HepG2 (cell line): ENCODE data around the gene PRKN. TPM values are rescaled to one million over a fixed set of nuclear protein-coding genes. Genes with fewer than 3 reads are reported as not detected.

Experiments used
- ATAC-seq: fragments of 200-7000 bp; cut with Tn5 transposase; 3 replicates; pipeline ENCODE4 v1.9.1; 2020; ENCODE audit warnings: mild to moderate bottlenecking, moderate library complexity
- BruUV-seq: library from RNA; stranded (reverse); fragments of 400-500 nt; replicated peaks from 2 replicates; lab custom pipeline; 2021; lab: Mats Ljungman, UMichigan
- CTCF ChIA-PET: fragments of 300-600 bp; formaldehyde crosslinking; extraction: SDS; loops from one replicate; lab custom pipeline; 2021; ENCODE audit warnings: low total read pairs, inconsistent platforms, low intra/inter-chr PET ratio; lab: Yijun Ruan, JAX
- POLR2A ChIA-PET: fragments of 350-600 bp; sonication (Branson Sonifier 250); formaldehyde crosslinking; loops from one replicate; lab custom pipeline; 2020; ENCODE audit warnings: antibody characterized with exemption, inconsistent platforms; lab: Yijun Ruan, JAX
- DNase-seq: peaks from one replicate; pipeline ENCODE4 v3.0.0-alpha.2; 2015; ENCODE audit warnings: low spot score
- FAIRE-seq: peaks from 3 replicates; lab custom pipeline; 2011; peaks lifted over from hg19 to GRCh38; lab: Jason Lieb, UNC
- H2AFZ ChIP-seq: one replicate; pipeline ENCODE4 v1.6.1; 2011; ENCODE audit warnings: low read length, inconsistent platforms
- H3K27ac ChIP-seq: fragments of 300-600 bp; 3 replicates; pipeline ENCODE4 v1.8.0; 2011; ENCODE audit warnings: mixed run types, mild to moderate bottlenecking, mixed read lengths, low read length, inconsistent platforms; ENCODE audit not compliant: insufficient read depth; ENCODE audit errors: extremely low read length
- H3K27me3 ChIP-seq, 2 experiments: fragments of 200-600 bp in 1 of 2; 2 replicates in 1 of 2; 3 replicates in 1 of 2; pipeline versions ENCODE4 v1.6.0 to v1.8.0; 2011; ENCODE audit warnings: low read length in 2 of 2, mild to moderate bottlenecking in 2 of 2, moderate library complexity in 2 of 2, inconsistent platforms in 1 of 2; ENCODE audit not compliant: insufficient read depth in 2 of 2, control insufficient read depth in 1 of 2
- H3K36me3 ChIP-seq, 2 experiments: fragments of 200-600 bp in 1 of 2; replicated peaks in 1 of 2; 2 replicates in 1 of 2; 3 replicates in 1 of 2; pipeline versions ENCODE4 v1.5.1 to v1.8.0; 2011; ENCODE audit warnings: low read length in 2 of 2, inconsistent platforms in 1 of 2; ENCODE audit not compliant: insufficient read depth in 2 of 2, control insufficient read depth in 1 of 2
- H3K4me1 ChIP-seq: 2 replicates; pipeline ENCODE4 v1.5.1; 2012; ENCODE audit warnings: low read length, inconsistent platforms; ENCODE audit not compliant: insufficient read depth
- H3K4me2 ChIP-seq: 2 replicates; pipeline ENCODE4 v1.6.0; 2011; ENCODE audit warnings: low read depth, low read length, inconsistent platforms
- H3K4me3 ChIP-seq, 3 experiments: fragments of 200-600 bp in 1 of 3; sonication (generic), shearing (Covaris generic) in 1 of 3; replicated peaks in 1 of 3; 2 replicates each; pipeline ENCODE4 v1.5.1; 2011 to 2016; ENCODE audit warnings: low read length in 3 of 3, inconsistent platforms in 2 of 3, low read depth in 2 of 3, mild to moderate bottlenecking in 2 of 3, control low read depth in 1 of 3, mixed read lengths in 1 of 3; ENCODE audit not compliant: insufficient read depth in 1 of 3
- H3K79me2 ChIP-seq: one replicate; pipeline ENCODE4 v1.6.1; 2011; ENCODE audit warnings: low read length, inconsistent platforms; ENCODE audit not compliant: insufficient read depth
- H3K9ac ChIP-seq: 2 replicates; pipeline ENCODE4 v1.6.0; 2011; ENCODE audit warnings: mild to moderate bottlenecking, low read depth, low read length, inconsistent platforms; ENCODE audit not compliant: insufficient read depth
- H3K9me3 ChIP-seq: 2 replicates; pipeline ENCODE4 v1.5.1; 2012; ENCODE audit warnings: mild to moderate bottlenecking, low read length
- H4K20me1 ChIP-seq: 2 replicates; pipeline ENCODE4 v1.6.0; 2011; ENCODE audit warnings: inconsistent platforms, mild to moderate bottlenecking, low read length, moderate library complexity; ENCODE audit not compliant: insufficient read depth
- ELF3 ChIP-seq: IDR thresholded peaks from 2 replicates; pipeline ENCODE4 v1.6.1; 2016; ENCODE audit warnings: missing genetic modification reagents, missing compliant biosample characterization
- FOXA1 ChIP-seq, 2 experiments: fragments of 450-650 bp in 1 of 2; sonication (generic) in 1 of 2; formaldehyde crosslinking in 1 of 2; IDR thresholded peaks; 2 replicates each; pipeline versions ENCODE4 v1.4.0 to v1.6.1; 2016 to 2020; ENCODE audit warnings: missing genetic modification reagents in 1 of 2
- IKZF5 ChIP-seq: IDR thresholded peaks from 2 replicates; pipeline ENCODE4 v1.6.1; 2018; ENCODE audit warnings: missing genetic modification reagents, mild to moderate bottlenecking, missing compliant biosample characterization
- SMARCC2 ChIP-seq: fragments of 450-650 bp; IDR thresholded peaks from 2 replicates; pipeline ENCODE4 v1.6.1; 2017; ENCODE audit warnings: antibody characterized with exemption, mild to moderate bottlenecking
- TBX3 ChIP-seq: fragments of 450-650 bp; IDR thresholded peaks from 2 replicates; pipeline ENCODE4 v1.6.1; 2017; ENCODE audit warnings: antibody characterized with exemption, mild to moderate bottlenecking, inconsistent platforms, borderline replicate concordance
- TOPORS ChIP-seq: sonication (generic); formaldehyde crosslinking; IDR thresholded peaks from 2 replicates; pipeline ENCODE4 v1.8.0; 2023; ENCODE audit warnings: mild to moderate bottlenecking, missing genetic modification reagents
- U2AF1 ChIP-seq: fragments of 200-400 bp; formaldehyde crosslinking; optimal IDR thresholded peaks from 2 replicates; pipeline ENCODE3; 2017; ENCODE audit warnings: mild to moderate bottlenecking, low read depth, low read length
- ZBTB33 ChIP-seq: sonication (generic); formaldehyde crosslinking; IDR thresholded peaks from 2 replicates; pipeline ENCODE4 v1.4.0; 2020; ENCODE audit warnings: missing genetic modification reagents
- ZNF282 ChIP-seq: fragments of 450-650 bp; IDR thresholded peaks from 2 replicates; pipeline ENCODE4 v1.6.1; 2018; ENCODE audit not compliant: partially characterized antibody
- ZNF547 ChIP-seq: sonication (generic); formaldehyde crosslinking; IDR thresholded peaks from 2 replicates; pipeline ENCODE4 v1.5.1; 2020; ENCODE audit warnings: mild to moderate bottlenecking, missing genetic modification reagents
- ZNF569 ChIP-seq: sonication (generic); formaldehyde crosslinking; IDR thresholded peaks from 2 replicates; pipeline ENCODE4 v1.5.0; 2020; ENCODE audit warnings: mild to moderate bottlenecking, missing genetic modification reagents, moderate library complexity, borderline replicate concordance
- ZNF7 ChIP-seq: IDR thresholded peaks from 2 replicates; pipeline ENCODE4 v1.6.1; 2016; ENCODE audit warnings: missing biosample characterization, missing genetic modification reagents
- WGBS: methylation state at CpG from one replicate; pipeline ENCODE4 v1.1.6; 2017; ENCODE audit warnings: low lambda C conversion rate; 5-methylcytosine and 5-hydroxymethylcytosine counted together
- in situ Hi-C: cut with HindIII; loops from 2 replicates; pipeline ENCODE4 v1.10.0; 2017; ENCODE audit warnings: low pct_unique_long_range_greater_than_20kb; ENCODE audit not compliant: extremely low pct_ligation_motif_present
- intact Hi-C: fragments of 100-400 bp; cut with micrococcal nuclease; formaldehyde crosslinking; loops from one replicate; pipeline ENCODE4 v1.10.0; 2022; ENCODE audit not compliant: unreplicated experiment
- polyA plus RNA-seq, 8 experiments: library from polyadenylated mRNA; depleted of rRNA in 3 of 8; stranded (reverse) in 7 of 8; unstranded in 1 of 8; fragments of >200 nt; fragmentation: Illumina TruSeq in 4 of 8; extraction: Trizol in 4 of 8; gene quantifications; 2 replicates each; pipeline versions ENCODE4 v1.2.1 to v1.2.3, GENCODE V29; 2011 to 2016; ENCODE audit warnings: low read depth in 4 of 8, missing spikeins in 1 of 8, mixed read lengths in 1 of 8; ENCODE audit not compliant: insufficient read depth in 1 of 8
- total RNA-seq, 5 experiments: library from RNA; depleted of rRNA; stranded (reverse); fragments of >200 nt; fragmentation: Illumina TruSeq; extraction: Trizol; gene quantifications; 2 replicates each; pipeline ENCODE4 v1.2.3, GENCODE V29; 2016; ENCODE audit warnings: low read depth in 1 of 5
- TF ChIP-seq, protein P1 (sequence below): sonication (generic); formaldehyde crosslinking; IDR thresholded peaks from 2 replicates; pipeline ENCODE4 v1.4.0; 2020; ENCODE audit warnings: mild to moderate bottlenecking, missing genetic modification reagents
- TF ChIP-seq, protein P2 (sequence below): sonication (generic); formaldehyde crosslinking; IDR thresholded peaks from 2 replicates; pipeline ENCODE4 v1.5.0; 2020; ENCODE audit warnings: missing genetic modification reagents

The PRKN gene
- total and polyA plus RNA-seq, 2 of the 13 experiments (the other 11 are each of a cell fraction or from before 2014, with no cell fraction given), result 0.31 to 0.44 TPM

DNA sequence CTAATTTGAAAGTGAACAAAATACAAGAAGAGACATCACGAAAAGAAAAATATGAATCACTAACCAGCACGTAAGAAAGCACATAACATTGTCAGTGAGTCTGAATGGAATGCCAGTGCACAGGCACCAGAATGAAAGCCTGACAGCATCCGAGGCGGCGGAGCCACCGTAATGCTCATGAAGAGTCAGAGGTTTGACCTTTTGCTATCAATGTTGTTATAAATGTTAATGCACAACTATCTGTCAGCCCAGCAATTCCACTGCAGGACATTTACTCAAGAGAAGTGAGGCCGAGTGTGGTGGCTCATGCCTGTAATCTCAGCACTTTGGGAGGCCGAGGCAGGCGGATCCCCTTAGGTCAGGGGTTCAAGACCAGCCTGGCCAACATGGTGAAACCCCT is 562.1 kb downstream of the PRKN start:
- intact Hi-C loops, result no loop called here
- Histone ChIP-seq H3K4me1 (no peaks in the 10 kb centered on the region), H3K9me3 (no peaks in the 10 kb centered on the region), H2AFZ (no peak overlapping the region), H3K27me3 (no peaks in the 10 kb centered on the region), H3K4me3 (no peak overlapping the region), H3K36me3 (no peaks in the 10 kb centered on the region), H4K20me1 (no peaks in the 10 kb centered on the region), H3K9ac (no peak overlapping the region), H3K27ac (no peak overlapping the region), H3K79me2 (no peaks in the 10 kb centered on the region), H3K4me2 (no peak overlapping the region)
- TF ChIP-seq U2AF1, result no peak
- TF ChIP-seq, protein P1, sequence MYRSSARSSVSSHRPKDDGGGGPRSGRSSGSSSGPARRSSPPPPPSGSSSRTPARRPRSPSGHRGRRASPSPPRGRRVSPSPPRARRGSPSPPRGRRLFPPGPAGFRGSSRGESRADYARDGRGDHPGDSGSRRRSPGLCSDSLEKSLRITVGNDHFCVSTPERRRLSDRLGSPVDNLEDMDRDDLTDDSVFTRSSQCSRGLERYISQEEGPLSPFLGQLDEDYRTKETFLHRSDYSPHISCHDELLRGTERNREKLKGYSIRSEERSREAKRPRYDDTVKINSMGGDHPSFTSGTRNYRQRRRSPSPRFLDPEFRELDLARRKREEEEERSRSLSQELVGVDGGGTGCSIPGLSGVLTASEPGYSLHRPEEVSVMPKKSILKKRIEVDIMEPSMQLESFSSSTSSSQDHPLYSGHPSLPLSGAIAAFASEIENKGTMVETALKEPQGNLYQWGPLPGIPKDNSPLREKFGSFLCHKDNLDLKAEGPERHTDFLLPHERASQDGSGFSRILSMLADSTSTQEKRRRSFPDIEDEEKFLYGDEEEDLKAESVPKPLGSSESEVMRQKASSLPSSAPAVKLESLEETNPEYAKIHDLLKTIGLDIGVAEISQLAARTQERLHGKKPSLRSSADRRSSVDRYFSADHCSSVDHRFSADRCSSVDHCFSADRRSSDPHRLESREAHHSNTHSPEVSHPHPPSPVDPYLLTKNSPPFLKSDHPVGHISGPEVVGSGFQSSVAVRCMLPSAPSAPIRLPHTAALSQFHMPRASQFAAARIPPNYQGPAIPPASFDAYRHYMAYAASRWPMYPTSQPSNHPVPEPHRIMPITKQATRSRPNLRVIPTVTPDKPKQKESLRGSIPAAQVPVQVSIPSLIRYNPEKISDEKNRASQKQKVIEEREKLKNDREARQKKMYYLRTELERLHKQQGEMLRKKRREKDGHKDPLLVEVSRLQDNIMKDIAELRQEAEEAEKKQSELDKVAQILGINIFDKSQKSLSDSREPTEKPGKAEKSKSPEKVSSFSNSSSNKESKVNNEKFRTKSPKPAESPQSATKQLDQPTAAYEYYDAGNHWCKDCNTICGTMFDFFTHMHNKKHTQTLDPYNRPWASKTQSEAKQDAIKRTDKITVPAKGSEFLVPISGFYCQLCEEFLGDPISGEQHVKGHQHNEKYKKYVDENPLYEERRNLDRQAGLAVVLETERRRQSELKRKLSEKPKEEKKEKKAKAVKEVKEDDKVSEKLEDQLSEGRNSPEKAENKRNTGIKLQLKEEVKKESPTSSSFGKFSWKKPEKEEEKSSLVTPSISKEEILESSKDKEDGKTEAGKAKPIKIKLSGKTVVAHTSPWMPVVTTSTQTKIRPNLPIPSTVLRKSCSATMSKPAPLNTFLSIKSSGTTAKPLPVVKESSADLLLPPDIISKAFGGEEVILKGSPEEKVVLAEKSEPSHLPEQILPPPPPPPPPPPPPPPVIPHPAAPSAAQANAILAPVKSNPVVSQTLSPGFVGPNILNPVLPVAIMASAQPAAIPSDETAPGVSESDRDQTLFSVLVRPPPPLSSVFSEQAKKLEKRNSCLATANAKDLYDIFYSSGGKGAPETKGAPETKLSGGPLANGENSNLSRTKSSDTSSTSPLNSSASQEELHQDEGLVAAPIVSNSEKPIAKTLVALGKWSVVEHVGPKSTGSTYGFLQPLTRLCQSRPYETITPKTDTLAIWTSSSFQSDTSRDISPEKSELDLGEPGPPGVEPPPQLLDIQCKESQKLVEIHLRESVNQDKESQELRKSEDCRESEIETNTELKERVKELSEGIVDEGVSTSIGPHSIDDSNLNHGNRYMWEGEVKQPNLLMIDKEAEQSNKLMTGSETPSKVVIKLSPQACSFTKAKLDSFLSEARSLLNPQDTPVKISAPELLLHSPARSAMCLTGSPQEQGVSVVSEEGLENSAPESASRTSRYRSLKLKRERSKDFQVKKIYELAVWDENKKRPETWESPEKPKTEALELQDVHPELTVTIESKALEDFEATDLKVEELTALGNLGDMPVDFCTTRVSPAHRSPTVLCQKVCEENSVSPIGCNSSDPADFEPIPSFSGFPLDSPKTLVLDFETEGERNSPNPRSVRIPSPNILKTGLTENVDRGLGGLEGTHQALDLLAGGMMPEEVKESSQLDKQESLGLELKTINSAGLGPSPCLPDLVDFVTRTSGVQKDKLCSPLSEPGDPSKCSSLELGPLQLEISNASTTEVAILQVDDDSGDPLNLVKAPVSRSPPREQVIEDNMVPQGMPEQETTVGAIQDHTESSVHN (CRISPR knock-in tag), result no peak
- no peak for TF ChIP-seq SMARCC2
- no peak for TF ChIP-seq ZNF7 (CRISPR knock-in tag)
- no peak for TF ChIP-seq TOPORS
- TF ChIP-seq ZNF547, result no peak
- no peak for TF ChIP-seq ELF3 (CRISPR knock-in tag)
- TF ChIP-seq IKZF5 (CRISPR knock-in tag), result no peak
- no peak for TF ChIP-seq ZBTB33
- no peak for TF ChIP-seq ZNF282
- no peak for TF ChIP-seq TBX3
- TF ChIP-seq FOXA1 (IDR thresholded peaks at IDR 0.05), result no peak
- no peak for TF ChIP-seq FOXA1 (CRISPR knock-in tag; IDR thresholded peaks at IDR 0.05)
- TF ChIP-seq, protein P2, sequence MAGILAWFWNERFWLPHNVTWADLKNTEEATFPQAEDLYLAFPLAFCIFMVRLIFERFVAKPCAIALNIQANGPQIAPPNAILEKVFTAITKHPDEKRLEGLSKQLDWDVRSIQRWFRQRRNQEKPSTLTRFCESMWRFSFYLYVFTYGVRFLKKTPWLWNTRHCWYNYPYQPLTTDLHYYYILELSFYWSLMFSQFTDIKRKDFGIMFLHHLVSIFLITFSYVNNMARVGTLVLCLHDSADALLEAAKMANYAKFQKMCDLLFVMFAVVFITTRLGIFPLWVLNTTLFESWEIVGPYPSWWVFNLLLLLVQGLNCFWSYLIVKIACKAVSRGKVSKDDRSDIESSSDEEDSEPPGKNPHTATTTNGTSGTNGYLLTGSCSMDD, result no peak
- no peak for TF ChIP-seq ZNF569 (CRISPR knock-in tag)
- WGBS, result 0% methylated on average over 4 of the region's 9 CpGs
- ATAC-seq (no peak), FAIRE-seq (no peak), DNase-seq (no peak)
- POLR2A ChIA-PET, result no interaction called here
- CTCF ChIA-PET, result no interaction called here
- in situ Hi-C loops, result no loop called here
- no TSS peak for BruUV-seq
